ENCODE measurements around the gene SNCAIP.

GRCh38 chr5:122480146-122480545, 168.1 kb downstream of the SNCAIP start:
- TF ChIP-seq, protein P1, sequence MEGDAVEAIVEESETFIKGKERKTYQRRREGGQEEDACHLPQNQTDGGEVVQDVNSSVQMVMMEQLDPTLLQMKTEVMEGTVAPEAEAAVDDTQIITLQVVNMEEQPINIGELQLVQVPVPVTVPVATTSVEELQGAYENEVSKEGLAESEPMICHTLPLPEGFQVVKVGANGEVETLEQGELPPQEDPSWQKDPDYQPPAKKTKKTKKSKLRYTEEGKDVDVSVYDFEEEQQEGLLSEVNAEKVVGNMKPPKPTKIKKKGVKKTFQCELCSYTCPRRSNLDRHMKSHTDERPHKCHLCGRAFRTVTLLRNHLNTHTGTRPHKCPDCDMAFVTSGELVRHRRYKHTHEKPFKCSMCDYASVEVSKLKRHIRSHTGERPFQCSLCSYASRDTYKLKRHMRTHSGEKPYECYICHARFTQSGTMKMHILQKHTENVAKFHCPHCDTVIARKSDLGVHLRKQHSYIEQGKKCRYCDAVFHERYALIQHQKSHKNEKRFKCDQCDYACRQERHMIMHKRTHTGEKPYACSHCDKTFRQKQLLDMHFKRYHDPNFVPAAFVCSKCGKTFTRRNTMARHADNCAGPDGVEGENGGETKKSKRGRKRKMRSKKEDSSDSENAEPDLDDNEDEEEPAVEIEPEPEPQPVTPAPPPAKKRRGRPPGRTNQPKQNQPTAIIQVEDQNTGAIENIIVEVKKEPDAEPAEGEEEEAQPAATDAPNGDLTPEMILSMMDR (IDR thresholded peaks at IDR 0.05) = no peak
- no peak for TF ChIP-seq EP300 (IDR thresholded peaks at IDR 0.05)
- TF ChIP-seq POLR2AphosphoS5 (IDR thresholded peaks at IDR 0.05) = no peak
- no peak for TF ChIP-seq POLR2A (IDR thresholded peaks at IDR 0.05)

All from suprapubic skin (tissue), 4 donors.